HG03571 (cell line): ENCODE data around the gene TIRAP.

Source experiments
- ATAC-seq: cut with Tn5 transposase; IDR thresholded peaks from one replicate; pipeline ENCODE4 v1.9.1; 2021; ENCODE audit not compliant: unreplicated experiment

Gene TIRAP

DNA sequence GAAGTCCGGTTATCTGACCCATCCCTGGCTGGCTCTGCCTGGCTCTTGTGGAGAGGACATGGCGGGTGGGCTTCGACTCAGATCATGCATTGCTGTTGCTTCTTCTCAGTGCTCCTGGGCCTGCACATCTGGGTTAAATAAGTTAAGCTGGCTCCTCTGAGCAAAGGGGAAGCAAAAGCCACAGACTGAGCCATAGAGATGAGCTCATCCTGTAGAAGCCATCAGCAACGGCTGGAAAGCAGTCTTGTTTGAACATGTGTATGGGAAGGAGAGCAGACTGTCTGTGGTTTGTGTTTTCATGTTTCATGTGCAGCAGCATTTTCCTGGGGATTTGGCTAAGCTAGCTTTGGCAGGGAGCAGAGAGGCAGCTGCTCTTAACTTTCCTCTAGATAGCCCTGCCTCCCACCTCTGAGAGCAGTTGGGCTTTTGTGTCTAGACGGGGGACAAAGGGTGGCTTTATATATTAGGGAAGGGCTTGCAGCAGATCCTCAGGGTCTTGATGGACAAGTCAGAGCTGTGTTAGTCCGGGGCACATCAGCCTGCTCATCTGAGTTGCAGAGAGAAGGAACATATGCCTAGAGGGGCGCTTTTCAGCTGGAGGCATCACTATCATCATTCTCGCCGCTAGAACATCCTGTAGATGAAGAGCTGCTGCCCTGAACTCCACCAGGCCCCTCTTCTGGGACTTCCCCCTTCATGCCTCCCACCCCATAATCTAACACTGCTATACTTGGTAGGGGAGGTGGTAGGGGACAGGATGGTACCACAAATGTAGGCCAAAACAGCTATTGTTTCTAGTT lies 35.9 kb downstream of the TIRAP start:
- peak; percentile 92 for ATAC-seq

GRCh38 chr11:126319374-126319740 lies 36.5 kb downstream of the TIRAP start:
- no peak for ATAC-seq

DNA sequence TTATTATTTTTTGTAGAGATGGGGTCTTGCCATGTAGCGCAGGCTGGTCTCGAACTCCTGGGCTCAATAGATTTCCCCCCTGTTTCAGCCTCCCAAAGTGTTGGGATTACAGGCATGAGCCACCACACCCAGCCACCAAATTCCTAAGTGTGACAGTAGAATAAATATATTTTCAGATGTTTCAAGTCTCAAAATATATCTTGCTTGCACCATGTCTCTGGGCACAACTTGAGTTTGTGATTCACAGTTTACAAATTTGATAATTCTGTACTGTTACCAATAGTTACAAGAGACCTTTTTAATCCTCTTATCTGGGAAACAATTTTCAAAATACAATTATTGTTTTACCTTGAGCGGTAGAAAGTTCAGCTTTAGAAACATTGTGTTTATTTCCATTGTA lies 40.1 kb downstream of the TIRAP start:
- ATAC-seq = no peak

DNA sequence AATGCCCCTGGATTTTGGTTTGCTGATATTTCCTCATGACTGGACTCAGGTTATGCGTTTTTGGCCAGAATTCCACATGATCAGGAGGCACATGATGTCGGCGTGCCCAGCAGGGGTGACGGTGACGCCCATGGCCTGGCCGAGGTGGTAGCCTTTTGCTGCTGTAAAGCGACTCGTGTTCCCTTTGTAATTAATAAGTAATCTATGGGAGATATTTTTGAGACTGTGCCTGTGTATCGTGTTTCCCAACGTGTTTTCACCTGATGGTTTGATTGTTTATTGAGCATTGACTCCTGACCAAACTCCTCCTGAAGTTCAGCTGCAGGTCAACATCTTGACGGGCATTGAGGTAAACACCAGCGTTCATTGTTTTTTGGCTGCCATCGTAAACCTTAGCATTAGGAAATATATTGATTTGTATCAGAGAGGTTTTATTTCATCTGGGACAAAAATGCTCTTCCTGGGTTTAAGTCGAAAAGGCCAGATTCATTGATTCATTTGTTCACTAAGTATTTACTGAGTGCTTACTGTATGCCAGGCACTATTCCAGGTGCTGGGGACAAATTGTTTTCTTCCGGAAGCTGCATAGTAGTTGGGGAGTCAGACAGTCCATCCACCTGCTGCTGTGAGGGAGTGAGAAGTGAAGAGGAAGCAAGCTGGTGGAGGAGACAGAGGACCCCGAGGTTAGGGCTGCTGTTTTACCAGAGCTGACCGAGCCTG lies 44.5 kb downstream of the TIRAP start:
- no peak for ATAC-seq

- no peak for ATAC-seq
Measured at GRCh38 chr11:126328001-126328390, 45.1 kb downstream of the TIRAP start.

DNA sequence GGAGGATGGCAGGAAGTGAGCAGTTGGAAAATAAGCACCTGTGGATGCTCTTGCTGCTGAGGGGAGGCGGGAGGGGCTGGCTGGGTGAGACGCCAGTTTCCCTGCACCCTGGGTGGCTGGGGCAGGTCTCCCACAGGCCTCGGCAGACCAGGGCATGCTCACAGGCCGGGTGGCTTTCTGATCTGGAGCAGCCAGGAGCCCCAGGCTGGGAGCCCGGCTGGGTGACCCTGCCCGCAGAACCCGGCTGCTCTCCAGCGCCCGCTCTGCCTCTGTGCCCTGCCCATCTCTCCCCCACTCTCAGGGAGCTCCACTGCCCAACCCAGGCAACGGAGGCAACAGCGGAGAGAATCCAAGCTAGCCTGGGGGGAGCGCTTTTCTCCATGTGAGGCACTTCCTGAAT lies 45.6 kb downstream of the TIRAP start:
- ATAC-seq = no peak

GRCh38 chr11:126328938-126329643 lies 46.2 kb downstream of the TIRAP start:
- ATAC-seq = no peak

GRCh38 chr11:126329644-126330211 lies 46.8 kb downstream of the TIRAP start:
- ATAC-seq = no peak

DNA sequence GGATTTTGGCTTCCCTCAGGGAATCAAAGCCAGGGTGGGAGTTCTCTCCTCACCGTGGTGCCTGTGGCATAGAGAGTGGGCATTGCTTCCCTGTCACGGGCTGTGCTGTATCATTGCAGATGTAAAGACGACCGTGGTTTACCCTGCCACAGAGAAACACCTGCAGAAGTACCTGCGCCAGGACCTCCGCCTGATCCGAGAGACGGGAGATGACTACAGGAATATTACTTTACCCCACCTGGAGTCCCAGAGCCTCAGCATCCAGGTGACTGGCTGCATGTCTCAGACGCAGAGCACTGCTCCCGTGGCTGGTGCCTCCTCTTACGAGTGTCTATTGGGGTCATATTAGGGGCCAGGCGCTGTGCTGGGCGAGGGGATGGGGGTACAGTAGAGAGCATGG lies 48.4 kb downstream of the TIRAP start:
- no peak for ATAC-seq

- ATAC-seq = no peak
Measured at GRCh38 chr11:126332221-126332711, 49.4 kb downstream of the TIRAP start.

GRCh38 chr11:126333142-126333541 lies 50.2 kb downstream of the TIRAP start:
- ATAC-seq = no peak

DNA sequence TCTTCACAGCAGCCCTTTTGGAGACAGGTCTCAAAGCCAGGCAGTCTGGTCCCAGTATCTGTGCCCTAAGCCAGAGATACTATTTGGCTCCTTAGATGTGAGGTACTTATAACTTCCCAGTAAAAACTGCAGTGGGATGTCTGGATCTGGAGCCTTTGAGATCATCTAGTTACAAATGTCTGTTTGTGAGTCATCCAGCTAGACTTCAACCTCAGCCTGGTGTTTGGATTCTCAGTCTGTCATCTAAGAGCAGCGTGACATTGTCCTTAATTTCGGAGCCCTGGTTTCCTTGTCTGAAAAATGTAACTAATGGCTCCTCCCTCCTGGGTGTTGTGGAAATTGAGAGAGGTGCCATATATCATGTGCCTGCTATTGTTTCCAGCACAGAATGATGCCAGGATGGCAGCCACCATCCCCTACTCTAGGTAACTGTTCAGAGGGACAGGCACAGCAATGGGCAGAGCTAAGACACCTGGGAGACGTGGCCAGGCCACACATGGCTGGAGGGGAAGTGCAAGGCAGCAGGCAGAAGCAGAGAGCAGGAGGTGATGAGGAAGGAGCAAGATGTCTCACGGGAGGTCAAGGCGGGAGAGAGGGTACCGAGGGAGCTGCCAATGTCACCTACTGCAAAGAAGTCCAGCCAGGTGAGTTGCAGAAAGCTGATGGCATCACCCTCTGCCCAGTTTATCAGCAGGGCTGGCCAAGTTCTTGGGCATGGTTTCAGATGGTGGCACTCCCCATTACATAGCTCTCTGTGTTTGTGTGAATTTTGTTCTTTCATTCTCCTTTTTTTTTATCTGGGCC lies 52.0 kb downstream of the TIRAP start:
- ATAC-seq = no peak

DNA sequence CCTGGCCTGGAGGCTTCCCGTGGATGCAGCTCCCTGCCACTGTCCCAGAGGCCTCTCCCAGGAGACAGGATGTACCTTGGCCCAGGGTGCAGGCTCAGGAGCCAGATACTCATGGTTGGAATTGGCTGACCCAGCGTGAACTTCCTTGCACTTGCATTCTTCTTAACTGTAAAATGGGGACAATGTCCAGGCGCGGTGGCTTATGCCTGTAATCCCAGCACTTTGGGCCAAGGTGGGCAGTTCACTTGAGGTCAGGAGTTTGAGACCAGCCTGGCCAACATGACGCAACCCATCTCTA lies 52.5 kb downstream of the TIRAP start:
- ATAC-seq = no peak

GRCh38 chr11:126336138-126336541 lies 53.2 kb downstream of the TIRAP start:
- no peak for ATAC-seq

- no peak for ATAC-seq
Measured at GRCh38 chr11:126336671-126337101, 53.8 kb downstream of the TIRAP start.

DNA sequence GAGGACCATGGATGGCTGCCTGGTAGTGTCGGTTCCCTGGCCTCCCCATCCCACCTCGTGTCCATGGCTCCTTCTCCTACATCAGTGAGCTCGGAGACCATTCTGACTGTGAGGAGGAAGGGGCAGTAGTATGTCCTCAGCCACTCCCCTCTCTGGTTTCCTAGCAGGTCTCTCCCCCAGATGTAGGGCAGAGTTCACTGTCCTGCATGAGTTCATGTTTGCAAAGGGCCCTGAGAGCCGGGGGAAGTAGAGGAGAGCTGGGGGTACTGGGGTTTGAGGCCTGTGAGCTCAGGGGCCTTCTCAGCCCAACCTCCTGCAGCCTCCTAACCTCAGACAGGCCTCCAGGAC lies 54.2 kb downstream of the TIRAP start:
- ATAC-seq = no peak

DNA sequence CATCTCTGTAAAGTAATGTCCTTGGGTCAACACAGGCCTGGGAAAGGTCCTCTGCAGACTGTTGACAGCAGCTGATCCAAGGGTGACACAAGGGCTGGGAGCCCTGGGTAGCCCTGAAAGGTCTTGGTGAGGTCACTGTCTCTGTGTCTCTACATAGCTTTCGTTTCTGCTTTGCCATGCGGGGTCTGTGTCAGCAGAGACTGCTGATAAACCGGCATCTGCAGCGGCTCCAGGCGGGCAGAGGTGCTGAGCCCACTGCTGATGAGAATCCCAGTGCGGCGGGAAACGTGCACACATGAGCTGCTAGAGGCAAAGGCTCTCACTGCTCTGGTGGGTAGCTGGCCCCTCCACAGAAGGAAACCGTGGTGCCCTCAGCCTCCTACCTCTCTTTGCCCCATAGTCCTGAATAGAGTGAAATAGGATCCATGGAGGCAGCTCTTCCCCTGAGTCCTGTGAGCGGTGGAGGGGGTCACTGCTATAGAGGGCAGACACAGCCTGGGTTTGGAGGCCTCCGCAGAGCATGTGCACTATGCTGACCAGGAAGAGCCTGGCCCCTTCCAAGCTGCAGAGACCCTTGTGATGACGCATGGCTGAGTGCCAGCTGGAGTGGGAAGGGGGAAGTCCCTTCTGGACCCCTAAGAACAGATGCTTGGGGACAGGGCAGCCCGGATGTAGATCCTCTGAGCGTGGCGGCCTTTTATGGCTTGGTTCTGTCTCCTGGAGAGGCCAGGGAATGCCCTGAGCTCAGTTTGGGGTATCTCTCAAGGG lies 54.8 kb downstream of the TIRAP start:
- no peak for ATAC-seq

DNA sequence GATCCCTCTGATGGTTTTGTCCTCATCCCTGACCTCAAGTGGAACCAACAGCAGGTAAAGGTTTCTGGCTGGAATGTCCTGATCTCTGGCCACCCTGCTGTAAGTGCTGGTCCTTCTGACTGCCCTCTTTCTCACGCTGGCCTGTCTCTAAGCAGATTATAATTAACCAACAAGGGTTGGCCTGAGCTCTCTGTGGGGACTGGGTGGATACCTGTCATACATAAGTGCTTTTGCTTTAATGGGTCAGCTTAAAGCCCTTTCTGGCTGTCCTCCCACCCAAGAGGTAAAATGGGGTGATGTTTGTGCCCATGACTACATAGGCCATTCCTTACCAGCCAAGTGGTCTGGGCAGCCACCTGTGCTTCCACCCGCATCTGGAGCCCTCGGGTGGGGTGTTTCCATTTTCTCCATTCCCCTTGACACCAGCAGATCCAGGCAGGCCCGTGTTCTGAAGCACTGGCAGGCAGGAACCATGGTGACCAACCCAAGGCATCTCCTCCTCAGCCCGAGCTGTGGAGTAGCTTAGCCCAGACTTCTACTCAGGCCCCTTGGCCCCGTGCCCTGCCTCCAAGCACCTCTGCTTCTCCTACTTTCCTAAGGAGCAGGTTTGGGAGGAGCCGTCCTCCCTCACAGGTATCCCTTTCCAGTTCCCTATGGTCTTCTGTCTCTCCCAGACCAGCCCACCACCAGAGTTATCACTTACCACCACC lies 55.6 kb downstream of the TIRAP start:
- no peak for ATAC-seq

- no peak for ATAC-seq
Measured at GRCh38 chr11:126339073-126339862, 56.4 kb downstream of the TIRAP start.
